Measurements from ENCODE around the gene NPPA. TPM values are rescaled to one million over a fixed set of nuclear protein-coding genes. Genes with fewer than 3 reads are reported as not detected.
"Not testable (repeated sequence)": the region's sequence is repeated elsewhere in the genome, so short reads cannot be mapped to it uniquely, and the experiment has no call there.

The NPPA gene
- polyA plus RNA-seq (2013, experiment 1 of 2; ENCODE audit: insufficient read length) = 0.19 TPM
- polyA plus RNA-seq (2013, experiment 2 of 2; ENCODE audit: insufficient read length) = not detected

DNA sequence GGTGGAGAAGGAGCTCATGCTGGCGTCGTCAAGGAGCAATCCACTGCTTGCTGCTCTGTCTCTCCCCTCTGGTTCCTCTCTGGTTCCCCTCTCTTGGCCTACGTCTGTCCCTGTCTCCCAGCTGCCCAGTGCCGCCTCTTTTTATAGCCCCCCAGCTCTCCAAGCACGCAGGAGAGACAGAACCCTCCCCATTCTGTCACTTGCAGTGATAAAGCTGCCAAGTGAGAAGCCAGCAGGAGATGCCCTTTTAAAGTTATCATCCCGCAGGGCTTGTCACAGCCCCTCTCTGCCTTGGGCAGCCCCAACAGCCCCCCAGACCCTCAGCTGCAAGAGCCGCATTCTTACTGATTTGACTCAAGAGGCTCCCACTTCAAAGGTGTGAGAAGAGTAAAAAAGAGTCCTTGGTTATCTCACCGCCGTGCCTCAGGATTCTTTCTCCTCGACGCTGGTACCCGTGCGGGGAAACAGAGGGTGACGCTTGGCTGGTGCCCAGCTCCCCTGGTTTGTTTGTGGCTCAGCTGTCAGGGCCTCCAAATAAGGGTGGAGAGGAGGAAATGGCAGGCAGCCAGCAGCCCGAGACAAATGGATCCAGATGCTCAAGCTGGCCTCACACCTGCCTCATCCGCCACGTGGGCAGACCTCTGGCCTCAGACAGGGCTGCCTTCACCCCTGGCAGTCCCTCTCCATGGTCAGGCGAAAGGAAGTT, at the start of gene NPPA:
Gene NPPA, minus strand, starts transcription at position 117 of the 706 bp plus-strand sequence. Its CDS starts 99 bp downstream, at position 18.
- DNase-seq = peak; percentile 22

DNA sequence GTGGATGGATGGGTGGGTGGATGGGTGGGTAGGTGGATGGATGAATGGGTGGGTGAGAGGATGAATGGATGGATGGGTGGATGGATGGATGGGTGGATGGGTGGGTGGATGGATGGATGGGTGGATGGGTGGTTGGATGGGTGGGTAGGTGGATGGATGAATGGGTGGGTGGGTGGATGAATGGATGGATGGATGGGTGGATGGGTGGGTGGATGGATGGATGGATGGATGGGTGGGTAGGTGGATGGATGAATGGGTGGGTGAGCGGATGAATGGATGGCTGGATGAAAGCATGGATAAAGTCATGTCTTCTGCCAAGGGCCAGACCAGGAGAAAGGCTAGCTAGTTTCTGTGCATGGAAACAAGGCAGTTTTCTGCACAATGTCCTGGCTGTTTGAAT, 46.9 kb upstream of the NPPA start:
- DNase-seq = not testable (repeated sequence)

GRCh38 chr1:11893907-11894251, 46.3 kb upstream of the NPPA start:
- peak; percentile 28 for DNase-seq

DNA sequence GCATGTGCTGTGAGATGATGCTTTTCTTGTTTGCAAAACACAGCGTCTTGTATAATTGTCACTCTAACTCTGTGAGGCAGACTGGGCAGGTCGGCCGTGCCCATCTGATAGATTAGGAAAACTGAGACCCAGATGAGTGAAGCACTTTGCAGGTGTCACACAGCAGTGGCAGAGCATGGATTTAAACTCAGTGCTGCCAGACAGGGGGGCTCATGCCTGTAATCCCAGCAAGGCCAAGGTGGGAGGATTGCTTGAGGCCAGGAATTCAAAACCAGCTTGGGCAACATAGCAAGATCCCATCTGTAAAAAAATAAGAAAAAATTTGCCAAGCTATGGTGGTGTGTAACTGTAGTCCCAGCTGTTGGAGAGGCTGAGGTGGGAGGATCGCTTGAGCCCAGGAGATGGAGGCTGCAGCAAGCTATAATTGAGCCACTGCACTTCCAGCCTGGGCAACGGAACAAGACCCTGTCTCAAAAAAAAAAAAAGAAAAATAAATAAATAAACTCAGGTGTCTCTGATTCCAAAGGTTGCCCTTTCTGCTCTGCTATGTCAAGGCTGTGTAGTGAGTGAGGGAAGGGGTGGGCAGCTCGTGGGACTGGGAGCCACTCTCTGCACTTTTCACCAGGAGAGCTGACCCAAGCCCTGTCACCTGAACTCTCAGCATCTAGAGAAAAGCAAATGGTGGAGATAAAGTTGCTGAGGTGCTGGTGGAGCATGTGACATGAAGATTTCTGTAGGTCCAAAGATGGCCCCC, 44.0 kb upstream of the NPPA start:
- no peak for DNase-seq

GRCh38 chr1:11888877-11889208, 41.3 kb upstream of the NPPA start:
- DNase-seq = no peak

DNA sequence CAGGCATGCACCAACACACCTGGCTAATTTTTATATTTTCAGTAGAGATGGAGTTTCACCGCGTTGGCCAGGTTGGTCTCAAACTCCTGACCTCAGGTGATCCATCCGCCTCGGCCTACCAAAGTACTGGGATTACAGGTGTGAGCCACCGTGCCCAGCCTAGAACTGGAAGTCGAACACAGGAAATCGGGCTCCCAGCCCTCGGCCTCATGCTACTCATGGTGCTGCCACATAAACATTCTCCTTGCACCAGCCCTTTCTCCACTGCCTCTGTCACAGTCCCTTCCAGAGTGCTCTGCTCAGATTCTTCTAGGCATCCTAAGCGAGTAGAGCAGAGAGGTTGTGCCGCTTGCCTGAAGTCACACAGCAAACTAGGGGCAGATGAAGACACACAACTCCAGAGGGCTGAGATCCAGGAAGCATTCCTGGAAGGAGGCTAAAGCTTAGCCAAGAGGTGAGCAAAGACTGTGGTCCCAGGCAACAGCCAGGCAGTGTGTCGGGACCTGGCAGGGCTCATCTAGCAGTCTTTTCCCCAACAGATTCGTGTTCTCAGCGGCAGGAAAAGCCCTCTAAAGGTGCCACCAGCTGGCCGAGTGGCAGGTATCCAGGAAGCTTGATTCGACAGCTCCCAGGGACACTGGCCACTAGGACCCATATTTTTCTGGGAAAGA, 40.8 kb upstream of the NPPA start:
- no peak for DNase-seq

DNA sequence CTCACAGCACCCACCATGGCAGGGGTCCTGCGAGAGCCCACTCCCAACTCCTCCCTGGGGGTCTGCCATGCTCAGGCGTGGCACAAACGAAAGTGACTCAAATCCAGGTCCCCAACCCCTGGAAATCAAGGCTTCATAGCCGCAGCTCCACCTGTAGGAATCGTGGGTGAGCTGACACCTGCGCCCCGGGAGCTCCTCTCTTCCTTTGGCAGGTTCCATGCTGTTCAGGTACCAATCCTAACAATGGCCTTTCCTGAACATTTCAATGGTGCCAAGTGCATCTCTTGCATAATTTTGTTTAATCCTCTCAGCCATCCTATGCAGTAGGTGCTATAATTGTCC, 40.1 kb upstream of the NPPA start:
- no peak for DNase-seq

DNA sequence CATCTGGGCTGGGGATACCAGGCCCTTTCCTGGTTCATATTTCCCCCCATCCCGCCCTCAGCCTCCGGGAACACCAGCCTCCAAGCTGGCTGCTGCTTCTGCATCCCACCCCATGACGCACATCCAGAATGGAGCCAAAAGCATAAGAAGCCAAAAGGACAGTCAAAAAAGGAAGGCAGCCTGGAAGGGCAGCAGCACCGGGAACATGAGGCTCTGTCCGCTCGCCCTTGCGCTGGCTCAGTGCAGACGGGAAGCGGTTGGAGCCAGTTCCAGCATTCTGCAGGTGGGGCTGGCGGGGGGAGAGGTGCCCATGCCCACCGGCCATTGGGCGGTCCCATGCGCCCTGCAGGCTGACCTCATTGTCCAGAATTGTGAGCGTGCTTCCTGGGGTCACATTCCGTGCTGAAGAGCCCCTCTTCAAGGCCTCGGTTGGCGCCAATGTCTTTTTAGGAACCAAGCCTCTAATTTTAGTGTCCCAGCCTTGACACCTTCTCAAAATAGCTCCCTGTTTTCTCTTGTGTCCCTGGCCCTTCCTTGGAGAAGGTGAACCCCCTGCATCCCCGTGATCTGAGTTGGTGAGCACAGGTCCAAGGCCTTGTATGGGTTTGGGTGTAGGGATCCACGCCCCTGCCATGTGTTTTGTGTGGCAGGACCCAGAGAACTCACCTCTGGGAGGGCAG, 39.5 kb upstream of the NPPA start:
- DNase-seq = no peak

DNA sequence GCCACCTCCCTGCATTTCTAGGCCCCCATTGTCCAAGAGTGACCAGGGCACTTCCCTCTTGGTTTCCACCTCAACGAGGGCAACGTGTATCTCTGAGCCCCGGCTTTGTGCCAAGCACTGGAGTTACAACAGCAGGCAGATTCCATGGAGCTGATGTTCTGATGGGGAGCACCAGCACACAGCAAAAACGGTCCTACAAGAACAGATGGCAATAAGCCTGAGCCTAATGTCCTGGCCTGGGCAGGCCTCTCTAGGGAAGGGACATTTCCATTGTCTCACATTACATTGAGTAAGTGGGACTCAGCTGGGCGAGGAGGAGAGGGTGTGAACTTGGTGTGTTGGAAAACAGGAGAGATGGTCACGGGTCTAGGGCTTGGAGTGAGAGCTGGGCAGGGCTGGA, 38.3 kb upstream of the NPPA start:
- DNase-seq = no peak

GRCh38 chr1:11882814-11883538, 35.4 kb upstream of the NPPA start:
- no peak for DNase-seq

GRCh38 chr1:11881749-11882441, 34.3 kb upstream of the NPPA start:
- no peak for DNase-seq

DNA sequence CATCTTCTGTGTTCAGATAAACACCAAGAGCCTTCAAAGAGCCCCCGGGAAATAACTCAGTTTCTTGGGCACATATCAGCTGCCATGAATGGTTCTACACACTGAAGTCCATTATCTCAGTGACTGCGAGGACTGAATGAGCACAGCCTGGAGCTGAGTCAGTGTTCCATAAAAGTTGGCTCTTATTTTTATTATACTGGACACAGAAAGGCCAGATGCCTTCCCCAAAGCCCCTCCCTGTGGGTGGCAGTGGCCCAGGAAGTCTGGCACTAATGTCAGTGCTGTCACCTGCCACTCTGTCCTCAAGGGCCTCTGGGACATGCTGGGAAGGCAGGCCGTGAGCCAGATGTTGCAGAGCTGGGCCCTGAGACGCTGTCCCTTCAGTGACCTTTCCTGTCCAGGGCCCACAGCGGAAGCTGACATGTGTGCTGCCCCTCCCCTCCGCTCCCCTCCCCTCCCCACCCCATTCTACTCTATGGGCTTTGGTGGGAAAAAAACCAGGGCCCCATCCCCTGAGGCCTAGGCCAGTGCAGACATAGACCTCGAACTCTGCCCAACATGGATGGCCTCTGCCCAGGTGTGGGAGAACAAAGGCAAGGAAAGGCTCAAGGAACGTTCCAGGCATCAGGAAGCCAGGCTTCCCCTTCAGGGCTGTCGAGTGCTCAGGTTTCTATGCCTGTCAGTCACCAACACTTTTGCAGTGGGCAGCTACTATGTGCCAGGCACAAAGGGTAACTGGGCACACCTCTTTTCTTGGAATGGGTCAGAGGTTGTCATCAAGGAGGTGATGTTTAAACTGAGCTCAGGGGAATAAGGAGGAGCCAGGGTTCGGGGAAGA, 33.5 kb upstream of the NPPA start:
- DNase-seq = no peak

- DNase-seq = no peak
Observed at GRCh38 chr1:11880181-11880575, 32.6 kb upstream of the NPPA start.

DNA sequence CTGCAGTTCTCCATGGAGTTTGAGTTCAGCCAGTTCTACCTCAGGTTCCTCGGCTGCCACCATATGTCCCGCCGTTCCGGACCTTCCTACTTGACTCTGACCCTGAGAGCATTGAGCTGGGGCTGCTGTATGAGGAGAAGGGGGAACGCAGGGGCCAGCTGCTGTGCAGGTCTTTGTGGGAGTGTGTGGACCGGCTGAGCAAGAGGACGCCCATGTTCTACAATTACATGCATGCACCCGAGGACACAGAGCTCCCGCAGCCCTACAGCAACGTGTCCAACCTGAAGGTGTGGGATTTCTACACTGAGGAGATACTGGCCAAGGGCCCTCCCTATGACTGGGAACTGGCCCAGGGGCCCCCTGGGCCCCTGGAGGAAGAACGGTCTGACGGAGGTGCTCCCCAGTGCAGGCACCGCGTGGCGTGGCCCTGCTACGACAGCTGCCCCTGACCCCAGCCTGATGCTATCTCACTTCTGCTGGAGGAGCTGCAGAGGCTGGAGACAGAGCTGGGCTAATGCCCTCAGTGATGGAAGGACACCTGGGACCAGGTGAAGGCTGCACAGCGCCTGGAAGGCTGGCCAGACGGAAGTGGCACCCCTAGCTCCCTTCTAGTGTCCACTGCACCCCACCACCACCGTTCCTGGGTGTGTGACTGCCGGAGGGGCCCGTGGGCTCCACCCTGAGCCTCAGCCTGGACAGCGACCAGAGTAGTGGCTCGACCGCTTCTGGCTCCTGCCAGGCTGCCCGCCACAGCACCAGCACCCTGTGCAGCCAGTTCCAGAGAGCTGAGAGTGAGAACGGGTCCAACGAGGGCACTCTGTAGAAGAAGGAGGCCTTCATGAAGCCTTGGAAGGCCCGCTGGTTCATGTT, 32.0 kb upstream of the NPPA start:
- DNase-seq = no peak

GRCh38 chr1:11878891-11879190, 31.3 kb upstream of the NPPA start:
- DNase-seq = no peak

DNA sequence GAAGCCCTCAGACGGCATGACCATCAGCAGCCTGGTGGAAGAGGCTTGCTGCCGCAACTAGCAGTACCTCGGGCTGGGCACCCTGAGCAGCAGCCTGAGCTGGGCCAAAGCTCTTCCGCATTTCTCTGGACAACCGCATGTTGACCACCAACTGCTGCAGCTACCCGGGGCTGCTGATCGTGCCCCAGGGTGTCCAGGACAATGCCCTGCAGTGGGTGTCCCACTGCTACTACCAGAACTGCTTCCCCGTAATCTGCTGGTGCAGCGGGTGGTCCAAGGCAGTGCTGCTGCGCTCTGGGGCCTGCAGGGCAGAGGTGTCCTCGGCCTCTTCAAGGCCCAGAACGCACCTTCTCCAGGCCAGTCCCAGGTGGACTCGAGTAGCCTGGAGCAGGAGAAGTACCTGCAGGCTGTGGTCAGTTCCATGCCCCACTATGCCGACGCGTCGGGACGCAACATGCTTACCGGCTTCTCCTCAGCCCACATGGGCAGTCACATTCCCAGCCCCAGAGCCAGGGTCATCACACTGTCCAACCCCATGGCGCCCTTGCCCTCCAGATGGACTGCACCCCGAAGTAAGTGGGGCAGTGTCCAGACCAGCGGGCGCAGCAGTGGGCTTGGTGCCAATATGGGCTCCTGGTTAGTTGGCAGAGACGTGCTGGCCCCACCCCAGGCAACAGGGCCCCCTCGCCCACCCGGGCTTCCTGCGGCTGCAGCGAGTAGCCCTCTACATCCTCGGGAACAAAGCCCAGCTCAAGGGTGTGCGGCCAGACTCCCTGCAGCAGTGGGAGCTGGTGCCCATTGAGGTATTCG, 30.7 kb upstream of the NPPA start:
- no peak for DNase-seq

- DNase-seq = no peak
Observed at GRCh38 chr1:11877074-11877473, 29.5 kb upstream of the NPPA start.

DNA sequence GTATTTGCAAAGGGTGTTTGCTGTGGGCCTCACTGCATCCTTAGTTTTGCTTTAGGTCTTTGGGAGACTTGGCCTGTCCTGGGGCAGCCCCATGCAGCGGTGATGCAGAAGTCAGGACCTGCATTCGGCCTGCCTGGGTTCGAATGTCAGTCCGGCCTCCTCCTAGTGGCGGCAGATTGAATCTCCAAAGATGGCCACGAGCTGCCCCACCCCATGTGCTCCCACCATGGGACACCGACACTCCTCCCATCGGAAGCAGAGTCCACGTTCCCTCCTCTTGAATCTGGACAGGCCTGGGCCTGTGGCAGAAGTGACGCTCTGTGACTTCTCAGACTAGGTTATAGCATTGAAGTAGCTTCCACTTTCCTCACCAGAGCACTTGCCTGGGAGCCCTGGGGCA, 27.5 kb upstream of the NPPA start:
- DNase-seq = no peak

DNA sequence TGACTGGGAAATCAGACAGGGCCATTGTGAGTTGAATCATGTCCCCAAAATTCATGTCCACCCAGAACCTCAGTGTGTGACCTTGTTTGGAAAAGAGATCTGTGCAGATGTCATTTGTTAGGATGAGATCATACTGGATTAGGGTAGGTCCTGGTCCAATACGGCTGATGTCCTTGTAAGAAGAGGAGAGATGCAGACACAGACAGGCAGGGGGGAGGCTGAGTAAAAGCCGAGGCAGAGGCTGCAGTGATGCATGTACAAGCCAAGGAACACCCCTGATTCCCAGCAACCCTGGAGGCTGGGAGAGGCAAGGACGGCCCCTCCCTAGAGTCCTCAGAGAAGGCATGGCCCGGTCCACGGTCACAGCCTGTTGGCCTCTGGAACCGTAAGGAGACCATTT, 27.0 kb upstream of the NPPA start:
- DNase-seq = no peak

DNA sequence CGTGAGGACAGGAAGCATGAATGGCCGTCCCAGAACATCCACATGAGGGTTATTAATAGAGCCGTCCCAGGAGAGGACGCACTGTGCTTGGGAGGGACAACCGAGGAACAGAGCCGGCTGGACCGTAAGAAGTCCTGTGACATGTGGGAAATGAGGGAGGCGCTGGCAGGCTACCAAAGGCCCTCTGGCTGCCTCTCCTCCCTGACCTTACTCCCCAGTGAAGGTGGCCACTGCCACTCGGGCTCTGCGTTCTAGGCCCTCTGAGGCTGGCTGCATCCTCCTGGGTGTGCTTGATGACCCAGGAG, 26.6 kb upstream of the NPPA start:
- DNase-seq = no peak
